GM23248 (cell line): ENCODE data around the gene SPATA25.

Experiments
- EZH2 ChIP-seq: fragments of 200-600 bp; sonication (generic); IDR thresholded peaks from 2 replicates; pipeline ENCODE4 v1.6.1; 2018; ENCODE audit warnings: antibody characterized with exemption, mild to moderate bottlenecking; ENCODE audit not compliant: insufficient read depth, poor library complexity, severe bottlenecking
- EZH2phosphoT487 ChIP-seq: fragments of 200-600 bp; sonication (generic); IDR thresholded peaks from 2 replicates; pipeline ENCODE4 v1.6.1; 2018; ENCODE audit warnings: antibody characterized with exemption, moderate library complexity, mild to moderate bottlenecking, low read depth; ENCODE audit not compliant: insufficient read depth

- TF ChIP-seq EZH2phosphoT487 = no peak
- no peak for TF ChIP-seq EZH2
Measured at GRCh38 chr20:45861221-45862075, 26.0 kb downstream of the SPATA25 start.
